GM12891 (cell line): Measurements from ENCODE around the gene TBC1D25.

Experiments used
- DNase-seq: peaks from one replicate; pipeline ENCODE4 v3.0.0; 2011; ENCODE audit warnings: low spot score; ENCODE audit not compliant: insufficient read length
- FAIRE-seq: peaks from 2 replicates; lab custom pipeline; 2011; peaks lifted over from hg19 to GRCh38; lab: Jason Lieb, UNC
- PAX5 ChIP-seq: IDR thresholded peaks from 2 replicates; pipeline ENCODE4 v1.6.1; 2011; ENCODE audit warnings: low read length, moderate library complexity, mild to moderate bottlenecking; ENCODE audit not compliant: insufficient read depth, severe bottlenecking
- POLR2A ChIP-seq: IDR thresholded peaks from 2 replicates; pipeline ENCODE4 v1.6.1; 2011; ENCODE audit warnings: low read depth, low read length, control low read depth
- POLR2AphosphoS5 ChIP-seq: IDR thresholded peaks from 2 replicates; pipeline ENCODE4 v1.6.1; 2011; ENCODE audit warnings: low read depth, low read length, control low read depth
- POU2F2 ChIP-seq: IDR thresholded peaks from 2 replicates; pipeline ENCODE4 v1.6.1; 2011; ENCODE audit warnings: low read depth, mild to moderate bottlenecking, control low read depth, low read length, moderate library complexity
- SPI1 ChIP-seq: IDR thresholded peaks from 2 replicates; pipeline ENCODE4 v1.6.1; 2011; ENCODE audit warnings: low read depth, low read length, control low read depth
- TAF1 ChIP-seq: IDR thresholded peaks from 2 replicates; pipeline ENCODE4 v1.6.1; 2011; ENCODE audit warnings: low read depth, low read length, control low read depth

TBC1D25 gene

GRCh38 chrX:48579259-48579658 lies 39.7 kb downstream of the TBC1D25 start:
- TF ChIP-seq POLR2AphosphoS5 (peak; percentile 25; the same call in 1 of the 2 replicates), PAX5 (no peak), POLR2A (no peak), TAF1 (no peak), SPI1 (no peak), POU2F2 (peak; percentile 60; the same call in 1 of the 2 replicates)
- DNase-seq, result no peak
- no peak for FAIRE-seq

- FAIRE-seq (no peak), DNase-seq (no peak)
- TF ChIP-seq POLR2AphosphoS5, result no peak
- TF ChIP-seq TAF1, result no peak
- no peak for TF ChIP-seq POLR2A
- TF ChIP-seq SPI1, result no peak
- TF ChIP-seq POU2F2, result no peak
- no peak for TF ChIP-seq PAX5
These were observed 41.1 kb downstream of the TBC1D25 start for GRCh38 chrX:48580662-48581061.

- TF ChIP-seq PAX5, result no peak
- TF ChIP-seq POU2F2, result no peak
- no peak for TF ChIP-seq TAF1
- TF ChIP-seq SPI1, result no peak
- no peak for TF ChIP-seq POLR2AphosphoS5
- no peak for TF ChIP-seq POLR2A
- FAIRE-seq (no peak), DNase-seq (no peak)
These were observed 45.2 kb downstream of the TBC1D25 start for GRCh38 chrX:48584698-48585097.

- no peak for TF ChIP-seq POLR2A
- no peak for TF ChIP-seq PAX5
- no peak for TF ChIP-seq POLR2AphosphoS5
- TF ChIP-seq TAF1, result no peak
- no peak for TF ChIP-seq SPI1
- TF ChIP-seq POU2F2, result no peak
- DNase-seq, result no peak
- FAIRE-seq, result no peak
These were observed 50.1 kb downstream of the TBC1D25 start for GRCh38 chrX:48589482-48590162.

- no peak for TF ChIP-seq POLR2AphosphoS5
- peak; percentile 36; the same call in 1 of the 2 replicates for TF ChIP-seq SPI1
- FAIRE-seq (no peak), DNase-seq (no peak)
These were observed 50.9 kb downstream of the TBC1D25 start for GRCh38 chrX:48590203-48591103.

GRCh38 chrX:48591255-48591791 lies 51.8 kb downstream of the TBC1D25 start:
- no peak for FAIRE-seq
- DNase-seq, result no peak
- TF ChIP-seq POLR2AphosphoS5 (no peak), POLR2A (no peak), PAX5 (no peak), POU2F2 (no peak), SPI1 (no peak), TAF1 (no peak)

- no peak for DNase-seq
- no peak for FAIRE-seq
- TF ChIP-seq POU2F2 (no peak), SPI1 (no peak), PAX5 (no peak)
These were observed 53.5 kb downstream of the TBC1D25 start for GRCh38 chrX:48592971-48593370.

- no peak for TF ChIP-seq POU2F2
- DNase-seq (no peak), FAIRE-seq (no peak)
These were observed 56.4 kb downstream of the TBC1D25 start for GRCh38 chrX:48595929-48596328.

- TF ChIP-seq PAX5 (no peak), POLR2AphosphoS5 (peak; percentile 60; the same call in 1 of the 2 replicates), POLR2A (peak; percentile 51; the same call in 1 of the 2 replicates), TAF1 (no peak), SPI1 (no peak), POU2F2 (no peak)
- DNase-seq (peak; percentile 78), FAIRE-seq (peak; percentile 100)
These were observed 58.1 kb downstream of the TBC1D25 start, which contains the start of gene WDR13 for GRCh38 chrX:48597353-48598264. Gene WDR13 (plus strand): TSS chrX:48597492. CDS start chrX:48597997, 505 bp downstream.
